NAMALWA (cell line): ENCODE measurements around the gene MADCAM1.

ENCODE experiments used
- DNase-seq: peaks from one replicate; pipeline ENCODE4 v3.0.0-alpha.2; 2015; ENCODE audit warnings: low spot score

The MADCAM1 gene

DNA sequence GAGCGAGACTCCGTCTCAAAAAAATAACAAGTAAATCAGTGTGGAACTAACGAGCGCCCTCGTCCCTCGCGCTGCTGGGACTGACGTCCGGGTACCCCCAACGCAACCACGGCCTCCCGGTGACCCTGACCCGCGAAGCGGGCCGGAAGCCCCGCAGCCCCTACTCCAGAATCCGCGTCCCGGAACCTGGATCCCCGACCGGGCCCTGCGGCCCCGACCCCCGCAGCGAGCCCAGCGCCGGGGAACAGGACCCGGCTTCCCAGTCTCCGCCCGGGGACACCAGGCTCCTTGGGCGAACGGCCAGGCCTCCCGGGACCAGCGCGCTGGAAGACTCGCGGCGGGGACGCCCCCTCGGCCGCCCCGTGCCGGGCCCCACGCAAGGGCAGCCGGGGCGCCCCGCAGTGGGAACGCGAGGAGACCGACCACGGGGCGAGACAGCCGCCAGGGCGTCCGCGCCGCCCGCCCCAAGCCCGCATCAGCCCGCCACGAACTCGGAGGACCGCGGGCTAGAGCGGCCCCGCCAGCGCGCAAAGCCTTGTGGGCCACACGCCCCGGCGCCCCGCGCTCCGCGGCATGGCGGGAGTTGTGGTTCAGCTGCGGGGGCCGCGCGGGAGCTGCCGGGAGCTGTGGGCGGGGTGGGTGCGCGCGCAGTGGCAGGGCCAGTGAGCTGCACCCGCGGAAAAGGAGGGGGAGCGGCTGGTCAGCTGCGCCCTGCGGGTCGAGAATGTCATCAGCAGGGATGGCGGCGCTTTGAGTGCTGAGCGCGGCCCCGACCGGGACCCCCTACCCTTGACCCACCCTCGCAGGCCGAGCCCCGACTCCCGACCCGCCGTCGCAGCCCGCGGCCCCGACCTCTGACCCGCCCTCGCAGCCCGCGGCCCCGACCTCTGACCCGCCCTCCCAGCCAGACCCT lies 7.5 kb upstream of the MADCAM1 start:
- peak; percentile 93 for DNase-seq

DNA sequence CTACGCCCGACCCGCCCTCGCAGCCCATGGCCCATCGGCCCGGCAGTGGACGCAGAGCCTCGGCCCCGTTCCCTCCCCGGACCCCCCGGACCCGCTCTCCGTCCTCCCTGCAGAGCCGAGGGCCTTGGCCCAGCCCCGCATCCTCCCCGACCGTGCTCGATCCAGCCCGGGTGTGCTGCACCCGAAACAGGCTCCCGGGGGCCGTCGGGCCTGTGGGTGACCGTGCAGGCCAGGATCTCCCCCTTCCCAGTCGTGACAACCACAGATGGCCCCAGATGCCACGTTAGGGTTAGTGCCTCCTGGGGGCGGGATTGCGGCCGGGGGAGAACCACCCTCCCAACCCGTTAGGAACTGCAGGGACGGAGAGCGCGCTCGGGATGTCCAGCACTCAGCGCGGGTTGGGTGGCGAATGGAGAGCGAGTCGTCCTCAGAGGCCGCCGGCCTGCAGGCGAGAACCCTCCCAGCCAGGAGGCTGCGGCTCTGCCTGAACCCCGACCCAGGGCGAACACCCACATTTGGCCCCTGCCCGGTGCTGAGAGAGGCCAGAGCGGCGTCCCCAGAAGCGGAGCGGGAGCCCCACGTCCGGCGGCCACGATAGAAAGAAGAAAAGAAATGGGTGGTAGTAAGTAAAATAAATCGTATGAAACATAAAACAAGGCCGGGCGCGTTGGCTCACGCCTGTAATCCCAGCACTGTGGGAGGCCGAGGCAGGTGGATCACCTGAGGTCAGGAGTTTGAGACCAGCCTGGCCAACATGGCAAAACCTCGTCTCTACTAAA lies 6.7 kb upstream of the MADCAM1 start:
- no peak for DNase-seq

- DNase-seq, result peak; percentile 47
Observed at GRCh38 chr19:491146-491741, 5.0 kb upstream of the MADCAM1 start.

DNA sequence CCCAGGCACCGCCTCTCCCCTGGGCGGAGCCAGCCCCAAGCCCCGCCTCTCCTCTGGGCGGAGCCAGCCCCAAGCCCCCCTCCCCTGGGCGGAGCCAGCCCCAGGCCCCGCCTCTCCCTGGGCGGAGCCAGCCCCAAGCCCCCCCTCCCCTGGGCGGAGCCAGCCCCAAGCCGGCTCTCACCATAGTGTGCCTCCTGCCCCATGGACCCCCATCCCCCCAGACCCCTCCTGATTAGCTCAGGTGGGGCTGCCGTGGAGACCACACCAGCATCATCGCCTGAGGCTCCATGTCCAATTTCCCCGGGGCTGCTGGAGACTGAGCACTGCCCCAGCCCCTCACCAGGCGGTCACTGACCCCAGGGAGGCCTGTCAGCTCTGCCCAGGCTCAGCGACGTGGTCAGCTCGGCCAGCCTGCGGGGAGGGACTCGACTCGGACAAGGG lies 4.2 kb upstream of the MADCAM1 start:
- DNase-seq, result peak; percentile 57

DNA sequence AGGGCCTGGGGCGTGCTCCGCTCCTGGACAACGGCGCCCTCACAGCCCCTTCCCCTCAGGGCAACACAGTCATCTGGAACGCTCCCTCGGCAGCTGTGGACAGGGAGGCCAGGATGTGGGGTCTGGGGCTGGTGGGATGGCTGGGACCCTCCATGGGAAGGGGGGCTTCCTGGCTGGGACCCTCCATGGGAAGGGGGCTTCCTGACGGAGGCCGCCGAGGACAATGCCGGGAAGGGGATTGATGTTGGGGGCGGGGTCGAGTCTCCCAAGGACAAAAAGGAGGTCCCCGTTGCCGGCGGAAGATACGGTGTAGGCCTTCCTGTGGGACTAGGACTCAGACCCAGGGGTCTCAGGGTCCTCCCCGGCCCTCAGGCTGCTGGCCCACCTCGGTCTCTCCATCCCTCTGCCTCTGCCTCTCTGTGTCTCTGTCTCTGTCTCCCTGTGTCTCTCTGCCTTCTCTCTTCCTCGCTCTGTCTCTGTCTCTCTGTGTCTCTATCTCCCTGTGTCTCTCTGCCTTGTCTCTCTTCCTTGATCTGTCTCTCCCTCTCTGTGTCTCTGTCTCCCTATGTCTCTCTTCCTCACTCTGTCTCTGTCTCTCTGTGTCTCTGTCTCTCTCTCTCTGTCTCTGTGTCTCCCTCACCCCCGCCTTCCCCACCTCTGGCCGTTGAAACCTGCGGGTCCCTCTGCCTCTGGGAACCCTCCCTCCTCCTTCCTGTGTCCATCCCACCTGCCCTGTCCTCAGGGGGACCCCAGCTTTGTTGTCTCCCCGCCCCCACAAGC lies 2.7 kb upstream of the MADCAM1 start:
- no peak for DNase-seq

DNA sequence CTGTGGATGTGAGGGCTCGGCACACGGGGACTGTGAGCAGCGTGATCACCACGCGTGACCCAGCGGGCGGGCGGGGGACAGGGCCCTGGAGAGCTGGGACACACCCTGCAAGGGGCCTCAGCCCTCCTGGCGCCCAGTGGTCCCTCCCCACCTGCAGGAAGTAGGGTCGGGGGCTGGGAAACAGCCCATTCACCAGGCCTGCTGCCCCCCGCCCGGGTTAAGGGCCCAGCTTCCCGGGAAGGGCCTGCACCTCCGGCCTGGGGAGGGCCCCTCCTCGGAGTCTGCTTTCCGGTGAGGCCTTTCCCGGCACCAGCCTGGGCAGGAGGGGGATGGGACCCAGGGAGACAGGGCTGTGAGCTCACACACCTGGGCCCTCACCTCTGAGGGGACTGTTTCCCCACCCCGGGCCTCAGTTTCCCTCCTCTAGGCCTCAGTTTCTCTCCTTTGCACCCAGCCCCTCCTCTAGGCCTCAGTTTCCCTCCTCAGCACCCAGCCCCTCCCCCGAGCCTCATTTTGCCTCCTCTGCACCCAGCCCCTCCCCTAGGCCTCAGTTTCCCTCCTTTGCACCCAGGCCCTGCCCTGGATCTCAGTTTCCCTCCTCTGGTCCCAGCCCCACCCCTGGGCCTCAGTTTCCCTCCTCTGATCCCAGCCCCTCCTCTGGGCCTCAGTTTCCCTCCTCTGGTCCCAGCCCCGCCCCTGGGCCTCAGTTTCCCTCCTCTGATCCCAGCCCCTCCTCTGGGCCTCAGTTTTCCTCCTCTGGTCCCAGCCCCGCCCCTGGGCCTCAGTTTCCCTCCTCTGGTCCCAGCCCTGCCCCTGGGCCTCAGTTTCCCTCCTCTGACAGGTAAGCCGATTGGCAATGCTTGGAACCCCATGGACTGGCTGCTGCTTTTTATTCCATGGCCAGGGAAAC lies 1.9 kb upstream of the MADCAM1 start:
- DNase-seq, result no peak

- no peak for DNase-seq
Observed at GRCh38 chr19:495081-495401, 1.2 kb upstream of the MADCAM1 start.

- peak; percentile 51 for DNase-seq
Observed at GRCh38 chr19:495402-496111, 729 bp upstream of the MADCAM1 start.

DNA sequence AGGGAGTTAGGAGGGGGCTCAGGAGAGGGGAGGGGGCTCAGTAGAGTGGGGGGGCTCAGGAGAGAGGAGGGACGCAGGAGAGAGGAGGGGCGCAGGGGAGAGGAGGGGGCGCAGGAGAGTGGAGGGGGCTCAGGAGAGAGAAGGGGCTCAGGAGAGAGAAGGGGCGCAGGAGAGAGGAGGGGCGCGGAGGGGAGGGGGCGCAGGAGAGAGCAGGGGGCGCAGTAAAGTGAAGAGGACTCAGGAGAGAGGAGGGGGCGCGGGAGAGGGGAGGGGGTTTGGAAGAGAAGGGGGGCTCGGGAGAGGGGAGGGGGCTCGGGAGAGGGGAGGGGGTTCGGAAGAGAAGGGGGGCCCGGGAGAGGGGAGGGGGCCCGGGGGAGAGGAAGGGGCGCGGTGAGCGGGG lies 700 bp downstream of the MADCAM1 start:
- DNase-seq, result no peak

DNA sequence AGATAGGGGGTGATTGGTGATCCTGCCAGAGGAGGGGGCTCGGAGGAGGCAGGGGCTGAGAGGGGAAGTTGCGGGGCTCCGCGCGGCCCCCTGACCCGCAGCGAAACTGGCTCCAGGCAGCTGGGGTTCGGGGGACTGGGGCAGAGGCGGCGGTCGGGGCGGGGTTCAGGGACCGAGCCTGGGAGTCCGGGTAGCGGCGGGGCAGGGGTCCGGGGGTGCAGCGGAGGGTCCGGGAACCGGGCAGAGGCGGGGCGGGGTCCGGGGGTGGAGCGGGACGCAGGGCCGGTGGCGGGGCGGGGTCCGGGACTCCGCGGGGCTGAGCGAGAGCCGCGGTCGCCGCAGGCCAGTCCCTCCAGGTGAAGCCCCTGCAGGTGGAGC lies 1.2 kb downstream of the MADCAM1 start:
- no peak for DNase-seq

DNA sequence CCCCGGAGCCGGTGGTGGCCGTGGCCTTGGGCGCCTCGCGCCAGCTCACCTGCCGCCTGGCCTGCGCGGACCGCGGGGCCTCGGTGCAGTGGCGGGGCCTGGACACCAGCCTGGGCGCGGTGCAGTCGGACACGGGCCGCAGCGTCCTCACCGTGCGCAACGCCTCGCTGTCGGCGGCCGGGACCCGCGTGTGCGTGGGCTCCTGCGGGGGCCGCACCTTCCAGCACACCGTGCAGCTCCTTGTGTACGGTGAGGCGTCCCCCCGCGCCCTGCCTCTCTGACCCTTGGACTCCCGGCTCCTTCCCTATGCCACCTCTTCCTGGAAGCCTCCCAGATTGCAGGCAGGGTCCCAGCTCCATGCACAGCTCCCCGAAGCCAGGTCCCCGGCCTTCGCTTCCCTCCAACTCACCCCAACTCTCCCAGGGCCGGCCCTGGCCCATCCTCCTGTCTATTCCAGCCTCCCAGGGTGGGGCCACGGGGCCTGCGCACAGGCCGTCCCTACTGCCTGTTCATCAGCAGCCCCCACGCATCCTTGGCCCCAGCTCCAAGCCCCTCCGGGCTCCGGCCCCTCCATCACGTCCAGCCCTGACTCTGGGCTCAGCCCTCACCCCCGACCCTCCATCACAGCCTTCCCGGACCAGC lies 1.7 kb downstream of the MADCAM1 start:
- no peak for DNase-seq

GRCh38 chr19:498511-498891 lies 2.2 kb downstream of the MADCAM1 start:
- peak; percentile 48 for DNase-seq

- no peak for DNase-seq
Observed at GRCh38 chr19:498977-499623, 2.8 kb downstream of the MADCAM1 start.

GRCh38 chr19:501646-502045 lies 5.4 kb downstream of the MADCAM1 start:
- no peak for DNase-seq

GRCh38 chr19:504616-505015 lies 8.3 kb downstream of the MADCAM1 start:
- DNase-seq, result no peak

DNA sequence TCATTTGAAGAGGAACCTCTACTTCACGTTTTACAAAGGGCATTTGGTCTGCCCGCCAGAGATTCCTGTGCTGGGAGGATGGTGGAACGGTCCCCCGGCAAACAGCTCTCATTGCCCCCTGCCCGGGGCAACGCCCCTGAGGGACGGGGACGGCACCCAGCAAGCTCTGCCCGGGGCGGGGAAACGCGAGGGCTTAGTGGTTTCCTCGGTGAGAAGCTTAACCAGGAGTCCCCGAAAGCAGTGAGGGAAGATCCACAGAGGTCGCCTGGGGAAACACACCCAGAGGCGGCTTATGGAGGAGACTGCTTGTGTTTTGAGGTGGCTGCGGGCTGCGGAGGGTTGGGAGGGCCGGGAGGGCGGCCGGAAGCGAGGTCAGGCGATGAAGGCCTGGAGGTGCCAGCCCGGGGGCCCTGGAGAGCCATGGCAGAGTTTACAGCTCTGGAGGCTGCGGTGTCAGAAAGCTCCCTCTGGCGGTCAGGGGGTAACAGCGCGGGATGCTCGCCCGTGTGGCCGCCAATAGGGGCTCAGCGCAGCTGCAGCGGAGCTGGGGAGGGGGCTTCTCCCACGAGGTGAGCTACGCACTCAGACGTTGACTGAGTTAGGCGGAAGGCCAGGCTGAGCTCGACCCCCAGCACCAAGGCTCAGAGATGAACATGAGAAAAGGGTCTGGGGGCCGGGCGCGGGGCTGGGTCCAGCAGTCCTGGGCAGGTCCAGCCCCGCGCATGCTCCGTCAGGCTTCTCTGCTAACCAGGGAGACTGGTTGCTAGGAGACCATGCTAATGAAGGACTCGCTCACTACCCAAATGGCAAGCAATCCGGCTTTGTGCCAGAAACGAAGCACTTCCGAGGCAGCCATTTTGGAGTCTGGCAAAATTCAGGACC lies 10.4 kb downstream of the MADCAM1 start:
- DNase-seq, result peak; percentile 98

DNA sequence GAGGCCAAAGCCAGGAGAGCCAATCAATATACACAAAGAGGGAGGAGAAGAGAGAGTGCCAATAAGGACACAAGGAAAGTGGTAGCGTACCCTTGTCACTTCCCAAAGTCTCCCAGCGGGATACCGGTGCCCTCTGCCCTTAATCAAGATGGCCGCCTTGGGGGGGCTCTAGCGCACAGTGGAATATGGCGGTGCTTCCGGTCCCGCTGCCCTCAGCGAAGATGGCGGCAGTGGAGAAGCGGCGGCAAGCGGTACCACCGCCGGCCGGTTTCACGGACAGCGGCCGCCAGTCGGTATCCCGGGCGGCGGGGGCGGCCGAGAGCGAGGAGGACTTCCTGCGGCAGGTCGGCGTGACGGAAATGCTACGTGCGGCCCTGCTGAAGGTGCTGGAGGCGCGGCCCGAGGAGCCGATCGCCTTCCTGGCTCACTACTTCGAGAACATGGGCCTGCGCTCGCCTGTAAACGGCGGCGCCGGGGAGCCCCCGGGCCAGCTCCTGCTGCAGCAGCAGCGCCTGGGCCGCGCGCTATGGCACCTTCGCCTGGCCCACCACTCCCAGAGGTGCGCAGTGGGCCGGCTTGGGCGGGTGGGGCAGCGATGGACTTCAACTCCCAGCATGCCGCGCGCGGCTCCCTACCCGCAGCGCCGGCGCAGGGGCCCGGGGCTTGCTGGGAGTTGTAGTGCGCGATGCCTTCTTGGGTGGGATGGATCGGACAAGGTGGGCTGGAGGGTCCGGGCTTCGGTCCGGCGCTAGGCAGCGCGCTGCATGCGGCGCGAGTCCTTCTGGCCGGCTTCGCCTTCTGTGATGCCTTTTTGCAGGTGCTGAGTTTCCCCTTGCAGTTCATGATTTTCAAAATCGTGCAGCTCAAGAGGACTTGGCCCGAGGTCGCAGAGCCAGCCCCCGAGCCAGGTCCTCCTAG lies 11.3 kb downstream of the MADCAM1 start, which contains the start of gene TPGS1:
TPGS1 (plus strand) TSS at position 212 of the 918 bp plus-strand sequence; CDS start at position 222, 10 bp downstream.
- DNase-seq, result peak; percentile 89
